T-helper 2 cell (primary cell): ENCODE results near the gene CNGA4.
"Not testable (repeated sequence)": the region's sequence is repeated elsewhere in the genome, so short reads cannot be mapped to it uniquely, and the experiment has no call there.

ENCODE experiments used
- DNase-seq, 5 experiments: peaks; one replicate each; pipeline versions ENCODE4 v3.0.0 to v3.0.0-alpha.2; 2012 to 2022

The CNGA4 gene

DNA sequence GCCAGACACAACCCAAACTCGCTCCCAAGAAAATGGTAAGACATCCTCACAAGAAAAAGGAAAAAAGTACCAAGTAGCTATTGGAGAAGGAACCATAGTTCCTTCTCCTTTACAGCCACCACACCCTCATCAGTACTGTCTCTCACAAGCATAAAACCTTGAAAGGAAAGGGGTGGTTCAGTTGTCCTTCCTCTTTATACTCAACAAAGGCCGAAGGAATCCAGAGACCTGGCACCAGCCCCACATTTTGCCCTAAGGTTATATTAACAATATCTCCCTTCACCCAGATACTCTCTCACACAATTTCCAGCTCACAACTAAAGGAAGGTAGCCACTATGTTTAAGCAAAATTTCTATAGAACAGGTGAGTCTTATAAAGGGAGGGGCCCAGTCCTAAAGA is 13.0 kb upstream of the CNGA4 start:
- no peak for DNase-seq

DNA sequence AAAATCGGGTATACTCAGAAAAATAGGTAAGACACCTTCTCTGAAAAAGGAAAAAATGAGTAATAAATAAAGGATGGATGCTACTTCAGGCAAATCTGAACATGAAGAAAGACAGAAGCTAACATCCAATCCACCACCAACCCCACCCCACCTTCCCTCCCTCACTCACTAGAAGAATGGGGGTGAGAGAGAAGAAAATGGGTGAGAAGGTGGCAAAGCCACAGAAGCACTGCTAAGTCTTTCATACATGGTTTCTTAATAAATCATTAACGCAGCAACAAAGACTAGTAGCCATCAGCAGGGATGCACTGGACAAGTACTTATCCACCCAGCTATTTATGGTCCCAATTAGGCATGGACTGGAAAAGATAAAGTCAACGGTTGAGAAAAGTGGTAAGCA is 10.4 kb upstream of the CNGA4 start:
- no peak for DNase-seq

DNA sequence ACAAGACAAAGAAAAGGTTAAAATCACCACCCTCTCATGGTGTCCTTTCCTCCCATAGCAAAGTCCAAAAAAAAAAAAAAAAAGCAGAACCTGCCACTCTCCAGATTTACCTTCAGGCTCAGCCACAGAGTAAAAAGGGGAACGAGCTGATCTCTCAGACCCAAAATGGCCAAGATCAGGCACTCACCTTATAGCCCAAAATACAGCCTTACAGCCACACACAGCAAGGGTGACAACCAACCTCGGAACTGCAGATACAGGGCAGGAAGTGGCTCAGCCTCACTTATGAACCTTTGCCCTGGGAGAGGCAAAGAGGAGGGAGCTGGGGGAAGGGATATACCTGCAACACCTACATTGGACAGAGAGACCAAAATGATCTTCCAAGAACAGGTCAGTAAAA is 9.0 kb upstream of the CNGA4 start:
- peak in 2 of 5 experiments; percentile 31 to 53 for DNase-seq

DNA sequence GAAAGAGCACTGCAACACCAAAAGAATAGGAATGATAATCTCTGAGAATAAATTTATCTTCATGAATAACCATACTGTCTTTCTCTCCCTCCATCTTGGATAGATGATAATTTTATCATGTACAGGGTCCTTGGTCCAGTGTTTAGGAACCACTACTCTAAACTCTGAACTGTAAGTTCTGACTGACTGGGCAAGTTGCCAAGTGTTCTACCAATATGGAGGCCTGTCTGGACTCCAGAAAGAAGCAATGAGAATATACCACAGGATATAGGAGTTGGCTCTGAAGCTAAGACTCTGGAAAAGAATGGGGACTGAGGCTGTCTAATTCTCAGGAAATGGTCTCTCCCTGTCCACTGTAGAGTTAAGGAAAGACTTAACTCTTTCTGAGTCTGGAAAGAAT is 6.0 kb upstream of the CNGA4 start:
- DNase-seq, result no peak

DNA sequence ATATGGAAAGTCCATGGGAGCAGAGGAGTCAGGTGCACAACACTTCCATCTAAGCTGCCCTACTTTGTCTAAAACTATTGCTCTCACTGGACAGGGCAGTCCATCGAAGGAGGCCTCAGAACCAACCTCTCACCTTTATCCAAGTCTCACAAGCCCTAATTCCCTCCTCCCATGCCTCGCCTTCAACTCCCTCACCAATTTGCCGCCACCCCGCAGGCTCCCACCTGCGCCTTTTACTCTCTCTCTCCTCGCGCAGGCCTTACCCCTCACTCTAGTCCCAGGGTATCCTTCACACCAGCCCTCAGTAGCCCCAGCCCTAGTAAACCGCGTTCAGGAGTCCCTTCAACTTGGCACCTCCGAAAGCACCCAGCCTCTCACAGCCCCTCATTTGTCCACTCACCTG is 4.9 kb upstream of the CNGA4 start:
- DNase-seq, result no peak

DNA sequence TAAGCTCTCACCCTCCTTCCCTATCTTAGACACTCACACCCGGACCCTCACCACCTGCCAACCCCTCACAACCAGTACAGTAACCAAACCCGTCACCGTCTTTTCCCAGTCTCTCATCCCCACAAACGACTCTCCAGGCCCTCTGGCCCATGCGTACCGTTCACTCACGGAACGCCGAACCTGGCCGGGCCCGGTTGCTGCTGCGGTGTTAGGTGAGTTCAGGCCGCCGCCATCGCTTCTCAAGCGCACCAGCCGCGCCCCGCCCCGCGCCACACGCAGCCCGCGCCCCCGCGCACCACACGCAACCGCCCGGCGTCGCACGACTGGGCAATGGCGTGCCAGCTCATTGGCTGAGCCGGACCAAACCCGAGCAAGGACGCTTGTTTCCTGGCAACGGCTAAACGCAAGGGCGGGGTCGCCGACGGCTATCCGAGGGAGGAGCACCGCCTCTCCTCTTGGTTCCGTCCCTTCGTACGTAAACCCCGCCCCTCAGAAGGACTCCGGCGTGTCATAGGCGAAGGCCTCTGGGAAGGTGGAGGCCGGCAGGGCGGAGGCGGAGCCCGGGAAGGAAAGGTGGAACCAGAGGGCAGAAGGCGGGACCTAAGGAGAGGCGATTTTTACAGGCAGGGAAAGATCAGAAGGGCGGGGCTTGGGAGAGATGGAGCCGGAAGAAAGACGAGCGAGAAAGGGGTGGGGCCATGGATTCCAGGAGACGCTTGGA is 4.3 kb upstream of the CNGA4 start, which contains the start of gene FHIP1B:
FHIP1B (minus strand) TSS at position 250 of the 721 bp plus-strand sequence. CDS start 10,120 bp downstream, outside the sequence.
- DNase-seq, result peak; percentile 95 to 100 (median 99)

DNA sequence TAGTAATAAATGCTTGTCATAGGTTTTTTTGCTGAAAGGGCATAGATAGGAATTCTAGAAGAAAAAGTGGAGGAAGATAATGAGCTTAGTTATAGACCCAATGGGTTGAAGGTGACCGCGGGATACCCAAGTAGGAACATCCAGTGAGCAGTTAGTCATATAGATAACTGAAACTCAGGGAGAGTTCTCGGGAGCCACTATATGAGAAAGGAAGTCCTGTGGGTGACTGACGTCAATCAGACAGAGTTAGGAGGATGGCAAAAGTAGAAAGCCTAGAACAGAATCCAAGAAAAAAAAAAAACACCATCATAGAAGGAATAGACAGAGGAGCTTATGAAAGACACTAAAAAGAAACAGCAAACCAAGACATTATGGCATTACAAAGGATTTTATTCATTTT is 1.6 kb upstream of the CNGA4 start:
- no peak for DNase-seq

DNA sequence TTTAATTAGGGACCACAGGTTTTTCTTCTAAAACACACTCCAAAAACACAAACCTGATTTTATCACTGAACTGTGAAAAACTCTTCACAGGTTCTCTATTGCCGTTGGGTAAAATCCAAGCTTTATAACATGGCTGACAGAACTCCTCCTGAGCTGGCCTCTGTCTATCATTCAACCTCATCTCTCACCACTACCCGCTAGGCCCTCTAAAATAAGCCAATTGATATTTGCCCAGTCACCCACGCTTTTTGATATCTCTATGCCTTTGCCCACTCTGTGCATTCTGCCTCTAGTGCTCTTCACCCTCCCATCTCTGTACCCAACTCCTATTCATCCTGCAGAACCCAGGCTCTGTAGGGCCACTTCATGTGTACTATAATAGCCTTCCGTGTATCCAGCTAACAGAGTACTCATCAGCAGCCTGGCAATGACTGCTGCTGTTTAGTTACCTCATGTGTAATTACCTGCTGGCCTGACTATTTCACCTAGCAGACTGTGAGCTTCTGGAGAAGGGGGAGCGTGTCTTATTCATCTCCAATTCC is 1.1 kb upstream of the CNGA4 start:
- DNase-seq, result no peak

DNA sequence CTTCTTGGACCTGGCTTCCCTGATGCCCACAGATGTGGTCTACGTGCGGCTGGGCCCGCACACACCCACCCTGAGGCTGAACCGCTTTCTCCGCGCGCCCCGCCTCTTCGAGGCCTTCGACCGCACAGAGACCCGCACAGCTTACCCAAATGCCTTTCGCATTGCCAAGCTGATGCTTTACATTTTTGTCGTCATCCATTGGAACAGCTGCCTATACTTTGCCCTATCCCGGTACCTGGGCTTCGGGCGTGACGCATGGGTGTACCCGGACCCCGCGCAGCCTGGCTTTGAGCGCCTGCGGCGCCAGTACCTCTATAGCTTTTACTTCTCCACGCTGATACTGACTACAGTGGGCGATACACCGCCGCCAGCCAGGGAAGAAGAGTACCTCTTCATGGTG is 1.2 kb downstream of the CNGA4 start:
- DNase-seq, result no peak

DNA sequence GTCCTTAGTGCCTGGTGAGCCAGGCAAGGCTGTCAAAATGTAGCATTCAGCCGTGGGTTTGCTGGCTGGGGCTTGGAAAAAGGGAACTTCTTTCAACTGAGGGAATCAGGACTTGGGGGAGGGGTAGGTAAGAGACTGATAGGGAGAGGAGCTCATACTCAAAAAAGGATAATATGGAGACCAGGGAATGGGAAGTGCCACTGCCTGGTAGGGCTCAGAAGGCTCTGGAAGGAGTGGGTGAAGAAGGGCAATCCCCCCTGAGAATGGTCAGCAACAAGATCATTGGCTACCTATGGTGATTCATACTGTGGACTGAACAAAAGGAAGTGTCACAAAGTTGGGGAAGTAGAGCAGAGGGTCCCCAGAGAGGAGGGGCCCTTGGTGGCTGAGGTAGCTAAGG is 1.9 kb downstream of the CNGA4 start:
- DNase-seq, result no peak

DNA sequence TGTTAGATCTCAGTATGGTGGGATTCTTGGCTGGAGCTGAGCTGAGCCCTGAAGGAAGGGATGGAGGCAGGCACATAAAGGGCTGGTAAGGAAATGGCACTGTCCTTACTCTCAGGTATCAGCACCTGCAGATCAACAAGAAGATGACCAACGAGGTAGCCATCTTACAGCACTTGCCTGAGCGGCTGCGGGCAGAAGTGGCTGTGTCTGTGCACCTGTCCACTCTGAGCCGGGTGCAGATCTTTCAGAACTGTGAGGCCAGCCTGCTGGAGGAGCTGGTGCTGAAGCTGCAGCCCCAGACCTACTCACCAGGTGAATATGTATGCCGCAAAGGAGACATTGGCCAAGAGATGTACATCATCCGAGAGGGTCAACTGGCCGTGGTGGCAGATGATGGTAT is 2.4 kb downstream of the CNGA4 start:
- no peak for DNase-seq

DNA sequence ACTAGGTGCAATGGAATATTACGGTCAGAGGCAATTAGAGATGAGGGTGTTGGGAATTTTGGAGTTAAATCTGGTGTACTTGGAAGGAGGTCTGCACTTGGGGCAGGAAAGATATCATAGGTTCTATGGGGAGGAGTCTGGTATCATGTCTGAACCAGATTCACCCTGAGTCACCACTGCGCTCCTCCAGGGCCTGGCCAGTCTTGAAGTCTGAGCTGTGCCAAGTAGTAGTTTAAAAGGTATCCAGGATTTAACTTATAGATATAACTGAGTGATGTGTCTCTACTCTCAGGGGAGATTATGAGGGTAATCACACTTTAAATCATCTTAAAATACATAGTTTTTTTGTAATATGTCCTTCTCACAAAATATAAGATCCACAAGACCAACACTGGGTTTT is 6.6 kb downstream of the CNGA4 start:
- DNase-seq, result no peak

DNA sequence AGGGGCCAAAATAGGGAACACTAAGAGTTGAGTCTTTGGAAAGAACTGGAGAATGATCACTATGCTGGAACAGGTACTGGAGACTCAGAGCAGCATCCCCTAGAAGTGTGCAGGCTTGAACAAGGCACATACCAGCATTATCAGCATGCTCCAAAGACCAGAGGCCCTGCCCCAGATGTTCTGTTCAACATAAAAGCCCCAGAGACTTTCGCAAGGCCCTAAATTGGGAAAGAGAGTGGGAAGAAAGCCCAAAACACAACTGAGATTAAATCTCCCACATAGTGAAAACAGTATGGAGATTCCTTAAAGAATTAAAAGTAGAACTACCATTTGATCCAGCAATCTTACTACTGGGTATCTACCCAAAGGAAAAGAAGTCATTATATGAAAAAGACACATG is 9.4 kb downstream of the CNGA4 start:
- no peak for DNase-seq

DNA sequence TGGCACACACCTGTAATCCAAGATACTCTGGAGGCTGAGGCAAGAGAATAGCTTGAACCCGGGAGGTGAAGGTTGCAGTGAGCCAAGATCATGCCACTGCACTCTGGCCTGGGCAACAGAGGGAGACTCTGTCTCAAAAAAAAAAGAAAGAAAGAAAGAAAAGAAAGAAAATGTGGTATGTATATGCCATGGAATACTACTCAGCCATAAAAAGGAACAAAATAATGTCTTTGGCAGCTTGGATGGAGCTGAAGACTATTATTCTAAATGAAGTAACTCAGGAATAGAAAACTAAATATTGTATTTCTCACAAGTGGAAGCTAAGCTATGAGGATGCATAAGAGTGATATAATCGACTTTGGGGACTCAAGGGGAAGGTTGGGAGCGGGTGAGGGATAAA is 10.0 kb downstream of the CNGA4 start:
- not testable (repeated sequence) for DNase-seq

DNA sequence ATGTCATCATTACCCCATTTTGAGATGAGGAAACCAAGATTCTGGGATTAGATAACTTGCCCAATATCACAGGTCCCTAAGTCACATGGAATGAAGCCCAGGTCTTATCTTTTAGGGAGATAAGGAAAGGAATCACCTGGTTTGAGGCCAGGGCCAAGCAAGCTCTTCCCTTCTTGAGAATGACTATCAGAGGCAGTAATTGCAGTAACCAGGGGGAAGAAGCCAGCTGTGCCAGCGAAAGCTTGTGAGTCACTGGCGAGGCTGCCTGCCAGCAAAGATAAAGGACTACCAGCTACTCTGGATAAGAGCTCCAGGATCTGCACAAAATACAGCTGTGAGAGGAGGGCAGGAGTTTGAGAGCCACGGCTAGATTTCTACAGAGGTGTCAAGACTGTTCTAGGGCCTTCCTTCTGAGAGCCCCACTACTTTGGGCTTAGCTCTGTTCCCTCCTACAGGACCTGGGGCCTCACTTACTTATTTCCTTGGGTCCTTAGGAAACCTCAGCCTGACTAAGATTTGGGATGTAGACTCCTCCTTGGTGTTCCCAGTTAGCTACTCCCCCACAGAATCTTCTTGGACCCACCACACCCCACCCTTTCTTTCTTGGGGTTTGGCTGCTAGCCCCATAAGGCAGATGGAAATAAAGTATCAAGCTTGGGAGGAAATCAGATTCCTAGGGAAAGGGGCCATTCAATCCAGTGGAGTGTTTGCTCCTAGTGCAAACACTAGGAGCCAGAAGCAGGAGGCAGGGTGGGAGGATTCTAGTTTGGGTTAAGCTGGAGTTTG is 11.1 kb downstream of the CNGA4 start:
- no peak for DNase-seq

DNA sequence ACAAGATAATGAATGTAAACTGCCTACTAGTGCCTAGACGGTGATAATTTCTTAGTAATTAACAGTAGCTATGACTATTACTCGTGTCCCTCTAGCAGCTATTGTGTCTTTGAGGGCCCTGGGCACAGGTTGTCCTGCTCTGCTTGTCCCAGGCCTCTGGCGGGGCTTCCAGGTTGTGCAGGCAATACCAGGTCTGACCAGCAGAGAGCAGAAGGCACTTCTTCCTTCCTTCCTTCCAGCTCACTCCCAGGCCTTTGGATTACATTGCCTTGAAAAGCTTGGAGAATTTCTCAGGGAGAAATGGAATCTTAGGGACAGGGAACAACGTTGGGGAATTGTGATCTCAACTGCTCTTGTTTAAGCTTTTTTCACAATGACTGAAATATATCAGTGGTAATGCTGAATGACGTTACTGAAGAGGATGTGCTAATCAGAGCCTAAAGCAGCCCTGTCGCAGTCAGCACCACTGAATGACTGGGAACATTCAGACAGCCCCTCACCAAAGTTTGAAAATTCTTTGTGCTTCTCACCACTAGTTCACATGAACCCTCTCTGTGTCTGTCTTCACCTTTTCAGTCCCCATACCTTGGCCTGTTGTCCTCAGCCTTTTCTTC is 12.3 kb downstream of the CNGA4 start:
- peak in 3 of 5 experiments; percentile 30 to 49 (median 34) for DNase-seq

DNA sequence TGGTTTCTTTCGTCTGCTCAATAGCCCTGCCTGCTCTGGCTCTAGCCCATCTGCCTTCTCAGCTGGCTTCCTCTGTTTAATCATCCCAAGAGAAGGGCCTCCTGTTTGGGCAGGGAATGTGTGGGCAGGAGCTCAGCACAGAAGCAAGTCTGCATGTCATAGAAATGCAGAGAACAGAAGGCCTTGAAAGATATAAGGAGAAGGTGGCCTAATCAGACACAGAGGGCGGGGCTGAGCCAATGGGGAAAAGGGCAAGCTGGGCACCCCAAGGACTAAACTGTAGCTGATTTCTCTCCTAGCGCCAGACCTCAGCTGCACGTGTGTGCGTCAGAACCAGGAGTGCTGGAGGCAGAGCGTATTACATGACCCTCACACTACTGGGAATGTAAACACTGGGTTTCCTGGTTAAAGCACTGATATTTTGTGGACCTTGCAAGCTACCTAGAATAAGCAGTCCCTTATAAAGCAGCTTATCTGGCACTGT is 13.1 kb downstream of the CNGA4 start:
- no peak for DNase-seq

DNA sequence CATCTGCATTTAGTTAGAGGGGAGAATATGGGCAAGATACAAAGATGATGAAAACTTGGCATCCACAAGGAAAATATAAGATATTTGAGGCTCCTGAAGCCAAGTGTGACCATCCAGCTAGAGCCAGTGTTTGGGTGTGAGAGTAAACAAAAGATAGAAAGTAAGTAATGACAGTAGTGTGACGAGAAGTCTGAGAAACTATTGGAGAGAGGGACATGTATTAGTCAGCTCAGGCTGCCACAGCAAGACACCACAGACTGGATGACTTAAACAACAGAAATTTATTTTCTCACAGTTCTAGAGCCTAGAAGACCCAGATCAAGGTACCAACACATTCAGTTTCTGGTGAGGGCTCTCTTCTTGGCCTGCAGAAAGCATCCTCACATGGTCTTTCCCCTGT is 14.3 kb downstream of the CNGA4 start:
- DNase-seq, result peak in 1 of 5 experiments; percentile 57

DNA sequence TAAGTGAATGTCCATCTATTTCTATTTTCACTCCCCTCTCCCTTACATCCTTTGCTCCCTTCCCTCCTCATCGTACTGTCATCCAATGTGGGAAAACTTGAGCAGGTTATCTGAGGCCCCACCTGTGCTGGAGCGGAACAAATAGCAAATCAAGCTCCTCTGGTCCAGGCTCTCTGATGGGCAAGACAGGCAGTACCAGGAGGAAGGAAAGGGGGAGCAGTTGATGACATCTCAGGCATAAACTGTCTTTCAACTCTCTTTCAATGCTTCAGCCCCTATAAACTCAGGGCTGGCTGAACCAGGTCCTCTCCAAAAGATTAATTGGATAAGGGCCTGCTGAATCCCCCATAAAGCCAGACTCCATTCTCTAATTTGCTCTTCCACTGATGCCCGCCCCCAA is 19.3 kb downstream of the CNGA4 start:
- no peak for DNase-seq

DNA sequence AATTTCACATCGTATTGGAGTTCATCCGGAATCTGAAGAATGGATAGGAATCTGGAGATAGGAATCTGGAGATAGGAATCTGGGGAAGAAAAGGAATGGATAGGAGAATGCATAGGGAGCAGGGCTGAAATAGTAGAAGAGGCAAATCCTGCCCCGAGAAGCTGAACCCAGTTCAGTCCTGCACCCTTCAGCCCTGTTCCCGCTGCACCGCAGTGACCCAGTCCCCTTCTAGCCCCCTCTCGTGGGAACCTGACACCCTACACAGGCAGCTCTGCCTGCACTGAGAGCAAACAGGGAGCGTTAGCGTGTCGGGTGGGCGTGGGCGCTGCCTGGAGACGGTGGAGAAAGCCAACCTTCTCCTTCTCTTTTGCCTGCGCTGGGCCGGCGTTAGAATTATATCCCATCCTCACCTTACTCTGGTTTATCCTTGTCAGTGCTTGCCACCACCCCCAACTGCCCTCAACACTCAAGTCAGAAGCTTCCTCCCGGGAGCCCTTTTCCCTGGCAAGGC is 19.7 kb downstream of the CNGA4 start:
- no peak for DNase-seq

DNA sequence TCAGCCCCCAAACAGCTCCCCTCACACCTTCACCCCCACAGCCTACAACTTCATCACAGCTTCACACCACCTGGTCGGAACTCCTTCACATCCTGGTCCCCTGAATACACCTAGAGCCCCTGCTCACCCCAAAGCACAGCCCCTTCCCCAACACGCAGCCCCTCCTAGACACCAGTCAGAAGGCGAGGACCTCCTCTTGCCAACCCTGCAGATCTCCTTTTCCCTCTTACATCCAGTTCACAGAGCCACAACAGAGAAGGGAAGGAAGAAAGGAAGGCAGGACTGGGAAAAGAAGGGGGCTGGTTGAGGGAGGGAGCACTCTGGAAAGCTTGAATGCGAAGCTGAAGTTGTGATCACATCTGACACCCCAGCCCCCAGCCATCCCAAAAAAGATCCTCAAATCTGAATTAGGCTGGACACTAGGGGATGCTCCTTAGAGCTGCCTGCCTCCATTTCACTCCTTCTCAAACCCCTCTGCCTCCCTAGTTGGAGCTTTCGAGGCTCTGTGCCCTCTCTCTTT is 21.4 kb downstream of the CNGA4 start:
- no peak for DNase-seq

DNA sequence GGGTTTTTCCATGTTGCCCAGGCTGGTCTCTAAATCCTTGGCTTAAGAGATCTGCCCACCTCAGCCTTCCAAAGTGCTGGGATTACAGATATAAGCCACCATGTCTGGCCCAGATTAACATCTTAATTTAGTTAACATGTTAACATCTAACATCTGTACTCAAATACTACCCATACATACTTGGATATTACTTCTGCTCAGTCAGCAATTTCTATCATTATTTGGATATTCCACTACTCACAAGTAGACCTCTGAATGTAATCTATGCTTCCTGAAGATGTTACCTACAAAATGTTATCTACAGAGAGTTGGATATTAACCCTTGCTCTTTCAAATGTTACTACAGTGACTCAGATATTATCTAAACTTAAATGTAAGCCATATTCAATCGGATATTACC is 24.8 kb downstream of the CNGA4 start:
- no peak for DNase-seq

DNA sequence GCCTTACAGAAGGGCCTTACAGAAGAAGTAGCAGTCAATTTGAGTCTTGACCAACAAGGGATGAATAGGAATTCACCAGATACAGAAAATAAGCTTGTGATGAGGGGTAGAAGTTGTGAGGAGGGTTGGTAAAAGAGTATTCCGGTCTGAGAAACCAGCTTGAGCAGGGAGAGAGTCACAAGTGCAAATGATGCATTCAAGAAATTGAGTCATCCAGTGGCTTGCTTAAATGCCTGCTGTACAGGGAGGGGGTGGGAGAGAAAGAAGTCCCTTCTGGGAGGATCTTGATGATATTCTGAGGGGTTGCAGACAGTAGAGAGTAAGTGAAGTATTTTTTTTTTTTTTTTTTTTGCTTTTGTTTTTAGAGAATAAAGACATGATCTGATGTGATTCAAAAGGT is 29.9 kb downstream of the CNGA4 start:
- DNase-seq, result no peak
